ENCODE results near the gene SLC16A3.

The SLC16A3 gene

GRCh38 chr17:82242977-82243647, 14.3 kb downstream of the SLC16A3 start:
- no peak overlapping the region for H3K4me3 ChIP-seq (replicated peaks; ENCODE audit: insufficient read depth, low read length)
- H3K27me3 ChIP-seq (ENCODE audit: insufficient read depth, poor library complexity, severe bottlenecking): no peaks in the 10 kb centered on the region
- TF ChIP-seq POLR2AphosphoS5 (IDR thresholded peaks at IDR 0.05; ENCODE audit: low read depth): peak; percentile 84
- no peak for TF ChIP-seq REST (IDR thresholded peaks at IDR 0.05; ENCODE audit: insufficient replicate concordance, low read depth)
- H3K27ac ChIP-seq (replicated peaks): peak overlapping the region; percentile 91
- peak in 1 of 2 experiments; percentile 61 for DNase-seq (ENCODE audit: low read depth in 1 of 2, low spot score in 1 of 2)

GRCh38 chr17:82243648-82244412, 15.0 kb downstream of the SLC16A3 start:
- no peaks in the 10 kb centered on the region for H3K27me3 ChIP-seq (ENCODE audit: insufficient read depth, poor library complexity, severe bottlenecking)
- no peak overlapping the region for H3K4me3 ChIP-seq (replicated peaks; ENCODE audit: insufficient read depth, low read length)
- H3K27ac ChIP-seq (replicated peaks): no peak overlapping the region
- TF ChIP-seq REST (IDR thresholded peaks at IDR 0.05; ENCODE audit: insufficient replicate concordance, low read depth) (no peak), POLR2AphosphoS5 (IDR thresholded peaks at IDR 0.05; ENCODE audit: low read depth) (peak; percentile 45), GABPA (IDR thresholded peaks at IDR 0.05; ENCODE audit: low read depth) (no peak)
- no peak for DNase-seq (ENCODE audit: low read depth in 1 of 2, low spot score in 1 of 2)

GRCh38 chr17:82244413-82245133, 15.7 kb downstream of the SLC16A3 start:
- Histone ChIP-seq H3K4me3 (replicated peaks; ENCODE audit: insufficient read depth, low read length) (no peak overlapping the region), H3K27me3 (ENCODE audit: insufficient read depth, poor library complexity, severe bottlenecking) (no peaks in the 10 kb centered on the region), H3K27ac (replicated peaks) (peak overlapping the region; percentile 55)
- DNase-seq (ENCODE audit: low read depth in 1 of 2, low spot score in 1 of 2): peak; percentile 38 to 69
- TF ChIP-seq CTCF (IDR thresholded peaks at IDR 0.05; ENCODE audit: insufficient read depth, low read length): peak; percentile 67
- peak; percentile 72 for TF ChIP-seq POLR2AphosphoS5 (IDR thresholded peaks at IDR 0.05; ENCODE audit: low read depth)
- TF ChIP-seq REST (IDR thresholded peaks at IDR 0.05; ENCODE audit: insufficient replicate concordance, low read depth): no peak
- no peak for TF ChIP-seq GABPA (IDR thresholded peaks at IDR 0.05; ENCODE audit: low read depth)
- no peak for TF ChIP-seq SPI1 (IDR thresholded peaks at IDR 0.05; ENCODE audit: borderline replicate concordance, low read depth)

Data from HL-60 (cell line).